GM23248 (cell line): ENCODE data around the gene CACNA1C.

Experiments
- EZH2 ChIP-seq: fragments of 200-600 bp; sonication (generic); IDR thresholded peaks from 2 replicates; pipeline ENCODE4 v1.6.1; 2018; ENCODE audit warnings: antibody characterized with exemption, mild to moderate bottlenecking; ENCODE audit not compliant: insufficient read depth, poor library complexity, severe bottlenecking
- EZH2phosphoT487 ChIP-seq: fragments of 200-600 bp; sonication (generic); IDR thresholded peaks from 2 replicates; pipeline ENCODE4 v1.6.1; 2018; ENCODE audit warnings: antibody characterized with exemption, moderate library complexity, mild to moderate bottlenecking, low read depth; ENCODE audit not compliant: insufficient read depth

GRCh38 chr12:2487278-2487677 lies 434.5 kb downstream of the CACNA1C start:
- TF ChIP-seq EZH2 (no peak), EZH2phosphoT487 (no peak)
